ENCODE results near the gene CARNS1. TPM values are rescaled to one million over a fixed set of nuclear protein-coding genes. Genes with fewer than 3 reads are reported as not detected.

The CARNS1 gene
- total RNA-seq, 1 experiment from 2014 or later: 1.1 TPM

DNA sequence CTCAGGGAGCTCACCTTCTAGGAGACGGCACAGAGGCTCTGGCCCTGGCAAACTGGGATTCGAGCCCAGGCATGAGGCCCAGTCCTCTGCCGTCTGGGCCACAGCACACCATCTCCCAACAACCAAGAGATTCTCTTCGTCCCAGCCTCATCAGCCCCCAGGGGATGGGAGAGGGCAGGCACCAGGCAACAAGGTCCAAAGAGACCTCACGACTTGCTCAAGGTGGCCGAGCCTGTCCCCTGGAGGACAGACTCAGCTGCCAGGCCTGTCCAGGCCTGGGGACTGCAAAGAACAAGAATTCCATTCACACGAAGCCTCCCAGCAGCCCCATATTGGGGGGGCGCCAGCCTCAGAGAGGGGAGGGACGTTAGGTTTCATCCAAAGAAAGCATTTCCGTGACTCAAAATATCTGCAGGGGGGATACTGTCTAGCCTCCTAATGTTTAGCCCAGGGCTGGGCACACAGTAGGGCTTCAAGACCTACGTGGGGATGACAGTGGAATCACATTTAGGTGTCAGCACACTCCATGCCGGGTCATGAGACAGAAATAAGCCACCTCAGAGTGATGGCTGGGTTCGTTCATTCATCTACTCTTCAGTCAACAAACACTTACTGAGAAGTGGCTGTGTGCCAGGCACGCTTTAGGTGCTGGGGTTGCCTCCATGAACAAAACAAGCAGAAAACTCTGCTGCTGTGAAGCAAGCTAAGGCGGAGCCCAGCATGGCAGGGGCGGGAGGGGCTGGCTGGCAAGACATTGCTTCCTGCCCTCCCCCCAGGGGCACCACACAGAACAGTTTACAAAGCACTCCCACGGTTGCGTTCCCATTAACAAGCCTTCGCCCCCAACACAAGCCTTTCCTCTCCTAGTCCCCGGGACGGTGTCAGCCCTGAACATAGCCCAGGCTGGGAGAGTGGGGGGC lies 1.2 kb downstream of the CARNS1 start:
- Histone ChIP-seq H3K79me1 (ENCODE audit: insufficient read depth, low read depth, low read length, poor library complexity, severe bottlenecking) (no peaks in the 10 kb centered on the region), H3K14ac (ENCODE audit: insufficient read depth, low read length) (no peak overlapping the region), H3K9ac (ENCODE audit: extremely low read depth, insufficient read length, low read length) (no peak overlapping the region), H4K20me1 (ENCODE audit: control insufficient read depth, insufficient read depth, insufficient read length) (no peaks in the 10 kb centered on the region), H3T11ph (ENCODE audit: low read length) (no peak overlapping the region), H3K27me3 (ENCODE audit: insufficient read depth, low read length) (no peaks in the 10 kb centered on the region), H2AFZ (ENCODE audit: low read length) (no peak overlapping the region), H3K23me2 (ENCODE audit: insufficient read length, low read depth, low read length, poor library complexity, severe bottlenecking) (no peaks in the 10 kb centered on the region), H2BK12ac (ENCODE audit: insufficient read length, low read depth, low read length) (no peak overlapping the region), H2BK20ac (ENCODE audit: low read depth, low read length, poor library complexity, severe bottlenecking) (no peak overlapping the region), H3K79me2 (ENCODE audit: insufficient read depth, low read length) (no peaks in the 10 kb centered on the region), H3K56ac (ENCODE audit: insufficient read length, low read depth, low read length) (no peak overlapping the region), H3K27ac (ENCODE audit: insufficient read length, low read depth, low read length) (no peak overlapping the region), H4K91ac (ENCODE audit: insufficient read length, low read depth, low read length) (no peak overlapping the region), H2AK5ac (ENCODE audit: insufficient read length, low read length) (no peak overlapping the region), H3K4ac (ENCODE audit: low read depth, low read length) (no peak overlapping the region), H2BK15ac (ENCODE audit: low read depth, low read length) (no peak overlapping the region), H3K23ac (ENCODE audit: insufficient read length, low read depth, low read length) (no peak overlapping the region), H2BK5ac (ENCODE audit: insufficient read length, low read length) (no peak overlapping the region), H3K4me1 (ENCODE audit: insufficient read depth, low read length) (no peaks in the 10 kb centered on the region), H3K4me2 (ENCODE audit: insufficient read depth, insufficient read length, low read length) (peak overlapping the region; percentile 20), H2BK120ac (ENCODE audit: low read depth, low read length, poor library complexity, severe bottlenecking) (no peak overlapping the region), H3K9me3 (ENCODE audit: control insufficient read depth, low read depth, low read length) (no peaks in the 10 kb centered on the region), H4K8ac (replicated peaks; ENCODE audit: insufficient read length, low read depth, low read length) (no peak overlapping the region), H3K18ac (ENCODE audit: insufficient read length, low read depth, low read length) (no peak overlapping the region), H4K5ac (ENCODE audit: insufficient read length, low read depth, low read length) (no peak overlapping the region)
- H3K27ac Mint-ChIP-seq: peak overlapping the region in 1 of 3 experiments; percentile 72; a peak in 2 of 7 replicates
- peaks cover 0 to 1% (median 0%) of the 10 kb centered on the region in 3 experiments; a peak in 1 of 7 replicates for H3K36me3 Mint-ChIP-seq (ENCODE audit: insufficient read depth in 1 of 3, low read depth in 3 of 3)
- no peak for DNase-seq
- H3K4me3 Mint-ChIP-seq: peak overlapping the region; percentile 49 to 75
- peaks cover 18 to 22% of the 10 kb centered on the region in 2 experiments for H3K4me1 Mint-ChIP-seq
- peaks cover 43% of the 10 kb centered on the region for H3K27me3 Mint-ChIP-seq (ENCODE audit: low read depth)
- H3K9me3 Mint-ChIP-seq: no peaks in the 10 kb centered on the region; a peak in 1 of 5 replicates
- WGBS (ENCODE audit: extremely low coverage, insufficient read length, low lambda C conversion rate): no CpG with 5 or more reads among the region's 21 CpGs
- TF ChIP-seq, protein P1, sequence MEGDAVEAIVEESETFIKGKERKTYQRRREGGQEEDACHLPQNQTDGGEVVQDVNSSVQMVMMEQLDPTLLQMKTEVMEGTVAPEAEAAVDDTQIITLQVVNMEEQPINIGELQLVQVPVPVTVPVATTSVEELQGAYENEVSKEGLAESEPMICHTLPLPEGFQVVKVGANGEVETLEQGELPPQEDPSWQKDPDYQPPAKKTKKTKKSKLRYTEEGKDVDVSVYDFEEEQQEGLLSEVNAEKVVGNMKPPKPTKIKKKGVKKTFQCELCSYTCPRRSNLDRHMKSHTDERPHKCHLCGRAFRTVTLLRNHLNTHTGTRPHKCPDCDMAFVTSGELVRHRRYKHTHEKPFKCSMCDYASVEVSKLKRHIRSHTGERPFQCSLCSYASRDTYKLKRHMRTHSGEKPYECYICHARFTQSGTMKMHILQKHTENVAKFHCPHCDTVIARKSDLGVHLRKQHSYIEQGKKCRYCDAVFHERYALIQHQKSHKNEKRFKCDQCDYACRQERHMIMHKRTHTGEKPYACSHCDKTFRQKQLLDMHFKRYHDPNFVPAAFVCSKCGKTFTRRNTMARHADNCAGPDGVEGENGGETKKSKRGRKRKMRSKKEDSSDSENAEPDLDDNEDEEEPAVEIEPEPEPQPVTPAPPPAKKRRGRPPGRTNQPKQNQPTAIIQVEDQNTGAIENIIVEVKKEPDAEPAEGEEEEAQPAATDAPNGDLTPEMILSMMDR (conservative IDR thresholded peaks at IDR 0.05): no peak
